ENCODE data around the gene MAPK12. TPM values are rescaled to one million over a fixed set of nuclear protein-coding genes. Genes with fewer than 3 reads are reported as not detected.

MAPK12 gene
- total and polyA plus RNA-seq, 2 of the 8 experiments (the other 6 are each of a cell fraction or from before 2014, with no cell fraction given) = 17.3 to 20.3 TPM

Other genes with a start within 250 kb of the MAPK12 start
- gene IL17REL, start 248.9 kb downstream of the MAPK12 start, total RNA-seq (2021; fragmentation: NEBNext Ultra II Directional; extraction: Animal tissue kit (Norgen Biotek cat#: 25700)) = 0.08 and 0.20 TPM in 2 replicates
- 0.15 and 0.17 TPM in 2 replicates for gene IL17REL, start 248.9 kb downstream of the MAPK12 start, polyA plus RNA-seq (2011; rRNA removed)
- gene TTLL8, start 203.4 kb downstream of the MAPK12 start, total RNA-seq (2021; fragmentation: NEBNext Ultra II Directional; extraction: Animal tissue kit (Norgen Biotek cat#: 25700)) = not detected in 2 replicates
- not detected in 2 replicates for gene TTLL8, start 203.4 kb downstream of the MAPK12 start, polyA plus RNA-seq (2011; rRNA removed)
- gene MLC1, start 176.3 kb downstream of the MAPK12 start, total RNA-seq (2021; fragmentation: NEBNext Ultra II Directional; extraction: Animal tissue kit (Norgen Biotek cat#: 25700)) = not detected in 2 replicates
- gene MLC1, start 176.3 kb downstream of the MAPK12 start, polyA plus RNA-seq (2011; rRNA removed) = 0.17 and 0.20 TPM in 2 replicates
- not detected in 2 replicates for gene MOV10L1, start 171.7 kb downstream of the MAPK12 start, total RNA-seq (2021; fragmentation: NEBNext Ultra II Directional; extraction: Animal tissue kit (Norgen Biotek cat#: 25700))
- gene MOV10L1, start 171.7 kb downstream of the MAPK12 start, polyA plus RNA-seq (2011; rRNA removed) = 0.13 and 0.32 TPM in 2 replicates
- gene PANX2, start 91.0 kb downstream of the MAPK12 start, total RNA-seq (2021; fragmentation: NEBNext Ultra II Directional; extraction: Animal tissue kit (Norgen Biotek cat#: 25700)) = 5.0 and 5.4 TPM in 2 replicates
- gene PANX2, start 91.0 kb downstream of the MAPK12 start, polyA plus RNA-seq (2011; rRNA removed) = 3.5 and 6.0 TPM in 2 replicates
- gene TRABD, start 75.8 kb downstream of the MAPK12 start, total RNA-seq (2021; fragmentation: NEBNext Ultra II Directional; extraction: Animal tissue kit (Norgen Biotek cat#: 25700)) = 57.5 and 60.0 TPM in 2 replicates
- 44.2 and 88.8 TPM in 2 replicates for gene TRABD, start 75.8 kb downstream of the MAPK12 start, polyA plus RNA-seq (2011; rRNA removed)
- gene SELENOO, start 60.7 kb downstream of the MAPK12 start, total RNA-seq (2021; fragmentation: NEBNext Ultra II Directional; extraction: Animal tissue kit (Norgen Biotek cat#: 25700)) = 16.8 and 18.6 TPM in 2 replicates
- gene SELENOO, start 60.7 kb downstream of the MAPK12 start, polyA plus RNA-seq (2011; rRNA removed) = 25.1 and 34.1 TPM in 2 replicates
- 23.5 and 24.7 TPM in 2 replicates for gene TUBGCP6, start 16.7 kb downstream of the MAPK12 start, total RNA-seq (2021; fragmentation: NEBNext Ultra II Directional; extraction: Animal tissue kit (Norgen Biotek cat#: 25700))
- 24.2 and 33.6 TPM in 2 replicates for gene TUBGCP6, start 16.7 kb downstream of the MAPK12 start, polyA plus RNA-seq (2011; rRNA removed)
- gene HDAC10, start 10.4 kb downstream of the MAPK12 start, total RNA-seq (2021; fragmentation: NEBNext Ultra II Directional; extraction: Animal tissue kit (Norgen Biotek cat#: 25700)) = 21.2 and 26.4 TPM in 2 replicates
- gene HDAC10, start 10.4 kb downstream of the MAPK12 start, polyA plus RNA-seq (2011; rRNA removed) = 11.2 and 18.8 TPM in 2 replicates
- 1.5 TPM in 2 replicates for gene MAPK11, start 8.7 kb upstream of the MAPK12 start, total RNA-seq (2021; fragmentation: NEBNext Ultra II Directional; extraction: Animal tissue kit (Norgen Biotek cat#: 25700))
- 0.70 and 1.5 TPM in 2 replicates for gene MAPK11, start 8.7 kb upstream of the MAPK12 start, polyA plus RNA-seq (2011; rRNA removed)
- 92.8 and 106 TPM in 2 replicates for gene PLXNB2, start 46.0 kb upstream of the MAPK12 start, total RNA-seq (2021; fragmentation: NEBNext Ultra II Directional; extraction: Animal tissue kit (Norgen Biotek cat#: 25700))
- gene PLXNB2, start 46.0 kb upstream of the MAPK12 start, polyA plus RNA-seq (2011; rRNA removed) = 58.3 and 83.3 TPM in 2 replicates
- 1.1 TPM in 2 replicates for gene DENND6B, start 65.3 kb upstream of the MAPK12 start, total RNA-seq (2021; fragmentation: NEBNext Ultra II Directional; extraction: Animal tissue kit (Norgen Biotek cat#: 25700))
- gene DENND6B, start 65.3 kb upstream of the MAPK12 start, polyA plus RNA-seq (2011; rRNA removed) = 1.9 and 3.6 TPM in 2 replicates
- 32.2 and 32.3 TPM in 2 replicates for gene PPP6R2, start 81.6 kb upstream of the MAPK12 start, total RNA-seq (2021; fragmentation: NEBNext Ultra II Directional; extraction: Animal tissue kit (Norgen Biotek cat#: 25700))
- gene PPP6R2, start 81.6 kb upstream of the MAPK12 start, polyA plus RNA-seq (2011; rRNA removed) = 25.0 and 33.1 TPM in 2 replicates
- gene SBF1, start 213.4 kb upstream of the MAPK12 start, total RNA-seq (2021; fragmentation: NEBNext Ultra II Directional; extraction: Animal tissue kit (Norgen Biotek cat#: 25700)) = 68.4 and 71.5 TPM in 2 replicates
- gene SBF1, start 213.4 kb upstream of the MAPK12 start, polyA plus RNA-seq (2011; rRNA removed) = 29.1 and 53.7 TPM in 2 replicates
- gene ADM2, start 219.9 kb upstream of the MAPK12 start, total RNA-seq (2021; fragmentation: NEBNext Ultra II Directional; extraction: Animal tissue kit (Norgen Biotek cat#: 25700)) = 7.5 and 8.0 TPM in 2 replicates
- gene ADM2, start 219.9 kb upstream of the MAPK12 start, polyA plus RNA-seq (2011; rRNA removed) = 3.3 and 6.8 TPM in 2 replicates
- 0.30 and 0.33 TPM in 2 replicates for gene MIOX, start 225.2 kb upstream of the MAPK12 start, total RNA-seq (2021; fragmentation: NEBNext Ultra II Directional; extraction: Animal tissue kit (Norgen Biotek cat#: 25700))
- 0.32 and 0.57 TPM in 2 replicates for gene MIOX, start 225.2 kb upstream of the MAPK12 start, polyA plus RNA-seq (2011; rRNA removed)
- 31.3 and 34.3 TPM in 2 replicates for gene LMF2, start 246.0 kb upstream of the MAPK12 start, total RNA-seq (2021; fragmentation: NEBNext Ultra II Directional; extraction: Animal tissue kit (Norgen Biotek cat#: 25700))
- 62.9 and 80.4 TPM in 2 replicates for gene LMF2, start 246.0 kb upstream of the MAPK12 start, polyA plus RNA-seq (2011; rRNA removed)
- 62.2 and 70.4 TPM in 2 replicates for gene NCAPH2, start 246.5 kb upstream of the MAPK12 start, total RNA-seq (2021; fragmentation: NEBNext Ultra II Directional; extraction: Animal tissue kit (Norgen Biotek cat#: 25700))
- gene NCAPH2, start 246.5 kb upstream of the MAPK12 start, polyA plus RNA-seq (2011; rRNA removed) = 73.8 and 81.6 TPM in 2 replicates

Data from H1 (cell line).